WTC11 (cell line): ENCODE data around the gene HDAC1. TPM values are rescaled to one million over a fixed set of nuclear protein-coding genes. Genes with fewer than 3 reads are reported as not detected.
"Not testable (repeated sequence)": the region's sequence is repeated elsewhere in the genome, so short reads cannot be mapped to it uniquely, and the experiment has no call there.

Experiments used
- ATAC-seq: fragments of 200-7000 bp; cut with Tn5 transposase; 2 replicates; pipeline ENCODE4 v1.10.0; 2021; ENCODE audit warnings: mild to moderate bottlenecking, moderate library complexity
- CTCF ChIA-PET: fragments of 300-600 bp; sonication (Branson Sonifier 250); formaldehyde crosslinking; loops from one replicate; lab custom pipeline; 2021; ENCODE audit warnings: antibody characterized with exemption; lab: Charles Lee
- POLR2A ChIA-PET: fragments of 350-600 bp; sonication (Branson Sonifier 250); formaldehyde crosslinking; loops from one replicate; lab custom pipeline; 2021; ENCODE audit warnings: antibody characterized with exemption; lab: Charles Lee
- DNase-seq: peaks from one replicate; pipeline ENCODE4 v3.0.0; 2021; ENCODE audit warnings: low spot score
- H3K27ac Mint-ChIP-seq: 2 replicates; pipeline ENCODE4 v1.8.0; 2021; ENCODE audit warnings: mixed read lengths
- H3K27me3 Mint-ChIP-seq: 2 replicates; pipeline ENCODE4 v1.8.0; 2021; ENCODE audit warnings: low read depth, mild to moderate bottlenecking, moderate library complexity, mixed read lengths
- H3K36me3 Mint-ChIP-seq: 2 replicates; pipeline ENCODE4 v1.8.0; 2021; ENCODE audit warnings: mixed read lengths
- H3K4me1 Mint-ChIP-seq: 2 replicates; pipeline ENCODE4 v1.8.0; 2022; ENCODE audit warnings: mixed read lengths
- H3K4me3 Mint-ChIP-seq: 2 replicates; pipeline ENCODE4 v1.8.0; 2021; ENCODE audit warnings: mild to moderate bottlenecking, moderate library complexity, mixed read lengths
- H3K9me3 Mint-ChIP-seq: 2 replicates; pipeline ENCODE4 v1.8.0; 2021; ENCODE audit warnings: mixed read lengths
- EMX1 ChIP-seq: fragments of 250-450 bp; sonication (Bioruptor Pico); IDR thresholded peaks from 2 replicates; pipeline ENCODE4 v1.8.0; 2021; ENCODE audit warnings: mild to moderate bottlenecking
- FOXJ3 ChIP-seq: sonication (generic); formaldehyde crosslinking; IDR thresholded peaks from 2 replicates; pipeline ENCODE4 v1.9.0; 2021; ENCODE audit warnings: missing genetic modification reagents, mild to moderate bottlenecking, borderline replicate concordance
- GRHL2 ChIP-seq: fragments of 250-450 bp; sonication (Bioruptor Pico); IDR thresholded peaks from 2 replicates; pipeline ENCODE4 v1.8.0; 2022; ENCODE audit warnings: mild to moderate bottlenecking, moderate library complexity; ENCODE audit not compliant: insufficient replicate concordance, severe bottlenecking
- MXD4 ChIP-seq: fragments of 250-450 bp; sonication (Bioruptor Pico); IDR thresholded peaks from 2 replicates; pipeline ENCODE4 v1.8.0; 2021; ENCODE audit warnings: mild to moderate bottlenecking, moderate library complexity, borderline replicate concordance
- MYBL2 ChIP-seq: sonication (generic); formaldehyde crosslinking; IDR thresholded peaks from 2 replicates; pipeline ENCODE4 v1.8.1; 2023; ENCODE audit warnings: mild to moderate bottlenecking, moderate library complexity, missing genetic modification reagents
- NR1H2 ChIP-seq: sonication (generic); formaldehyde crosslinking; IDR thresholded peaks from 2 replicates; pipeline ENCODE4 v1.9.0; 2021; ENCODE audit warnings: mild to moderate bottlenecking, moderate library complexity, missing genetic modification reagents
- NR3C1 ChIP-seq: sonication (generic); formaldehyde crosslinking; conservative IDR thresholded peaks from 2 replicates; pipeline ENCODE4 v1.8.1; 2023; ENCODE audit warnings: low read depth, mild to moderate bottlenecking, missing genetic modification reagents
- PRRX2 ChIP-seq: fragments of 250-450 bp; sonication (Bioruptor Pico); IDR thresholded peaks from 2 replicates; pipeline ENCODE4 v1.8.0; 2021; ENCODE audit warnings: mild to moderate bottlenecking
- RORB ChIP-seq: fragments of 250-450 bp; sonication (Bioruptor Pico); IDR thresholded peaks from 2 replicates; pipeline ENCODE4 v1.9.0; 2021; ENCODE audit warnings: mild to moderate bottlenecking
- TEAD1 ChIP-seq: sonication (generic); formaldehyde crosslinking; IDR thresholded peaks from 2 replicates; pipeline ENCODE4 v1.8.0; 2022; ENCODE audit warnings: mild to moderate bottlenecking, missing genetic modification reagents
- ZBTB21 ChIP-seq: sonication (generic); formaldehyde crosslinking; IDR thresholded peaks from 2 replicates; pipeline ENCODE4 v1.8.1; 2023; ENCODE audit warnings: mild to moderate bottlenecking, missing genetic modification reagents, borderline replicate concordance
- ZNF219 ChIP-seq: sonication (generic); formaldehyde crosslinking; IDR thresholded peaks from 2 replicates; pipeline ENCODE4 v1.8.0; 2023; ENCODE audit warnings: missing genetic modification reagents, mild to moderate bottlenecking, borderline replicate concordance
- ZNF232 ChIP-seq: sonication (generic); formaldehyde crosslinking; IDR thresholded peaks from 2 replicates; pipeline ENCODE4 v1.8.0; 2022; ENCODE audit warnings: mild to moderate bottlenecking, missing genetic modification reagents
- ZNF423 ChIP-seq: fragments of 250-450 bp; sonication (Bioruptor Pico); IDR thresholded peaks from 2 replicates; pipeline ENCODE4 v2.1.2; 2022; ENCODE audit warnings: mild to moderate bottlenecking, moderate library complexity
- total RNA-seq: library from RNA; stranded (reverse); gene quantifications from 3 replicates; pipeline ENCODE4 v1.2.3, GENCODE V29; 2021
- TF ChIP-seq, protein P1 (sequence below): fragments of 250-450 bp; sonication (Bioruptor Pico); IDR thresholded peaks from 2 replicates; pipeline ENCODE4 v2.1.2; 2022; ENCODE audit warnings: mild to moderate bottlenecking, moderate library complexity
- TF ChIP-seq, protein P2 (sequence below): sonication (generic); formaldehyde crosslinking; conservative IDR thresholded peaks from 2 replicates; pipeline ENCODE4 v1.8.1; 2022; ENCODE audit warnings: mild to moderate bottlenecking, missing genetic modification reagents
- TF ChIP-seq, protein P3 (sequence below): sonication (generic); formaldehyde crosslinking; IDR thresholded peaks from 2 replicates; pipeline ENCODE4 v1.8.0; 2023; ENCODE audit warnings: missing genetic modification reagents, mild to moderate bottlenecking, borderline replicate concordance
- TF ChIP-seq, protein P4 (sequence below): sonication (generic); formaldehyde crosslinking; IDR thresholded peaks from 2 replicates; pipeline ENCODE4 v1.8.1; 2023; ENCODE audit warnings: mild to moderate bottlenecking, missing genetic modification reagents
- TF ChIP-seq, protein P5 (sequence below): fragments of 250-450 bp; sonication (Bioruptor Pico); IDR thresholded peaks from 2 replicates; pipeline ENCODE4 v1.9.0; 2021; ENCODE audit warnings: mild to moderate bottlenecking
- TF ChIP-seq, protein P6 (sequence below): sonication (generic); formaldehyde crosslinking; IDR thresholded peaks from 2 replicates; pipeline ENCODE4 v1.8.1; 2023; ENCODE audit warnings: mild to moderate bottlenecking, missing genetic modification reagents, moderate library complexity
- TF ChIP-seq, protein P7 (sequence below): sonication (generic); formaldehyde crosslinking; IDR thresholded peaks from 2 replicates; pipeline ENCODE4 v1.8.0; 2023; ENCODE audit warnings: missing genetic modification reagents

HDAC1 gene
- total RNA-seq, 1 experiment from 2014 or later, result 108 TPM

DNA sequence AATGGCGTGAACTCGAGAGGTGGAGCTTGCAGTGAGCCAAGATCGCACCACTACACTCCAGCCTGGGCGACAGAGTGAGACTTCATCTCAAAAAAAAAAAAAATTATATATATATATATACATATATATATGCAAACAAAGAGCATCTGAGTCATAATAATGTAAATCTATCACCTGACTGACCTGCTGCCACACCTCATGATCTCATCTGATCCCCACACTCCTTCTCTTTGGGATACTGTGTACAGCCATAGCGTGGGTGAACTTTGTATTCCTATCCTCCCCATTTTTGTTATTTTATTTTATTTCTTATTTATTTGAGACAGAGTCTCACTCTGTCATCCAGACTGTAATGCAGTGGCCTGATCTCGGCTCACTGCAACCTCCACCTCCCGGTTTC, 2.6 kb upstream of the HDAC1 start:
- no peak for ATAC-seq
- CTCF ChIA-PET, result interaction anchor here (1.3 kb wide), 1 partner anchor 41 kb away, joined by 3 read pairs; no protein-coding TSS in a partner anchor
- POLR2A ChIA-PET, result interaction anchor here (0.6 kb wide), 1 partner anchor 54 kb away, joined by 3 read pairs; no protein-coding TSS in a partner anchor

DNA sequence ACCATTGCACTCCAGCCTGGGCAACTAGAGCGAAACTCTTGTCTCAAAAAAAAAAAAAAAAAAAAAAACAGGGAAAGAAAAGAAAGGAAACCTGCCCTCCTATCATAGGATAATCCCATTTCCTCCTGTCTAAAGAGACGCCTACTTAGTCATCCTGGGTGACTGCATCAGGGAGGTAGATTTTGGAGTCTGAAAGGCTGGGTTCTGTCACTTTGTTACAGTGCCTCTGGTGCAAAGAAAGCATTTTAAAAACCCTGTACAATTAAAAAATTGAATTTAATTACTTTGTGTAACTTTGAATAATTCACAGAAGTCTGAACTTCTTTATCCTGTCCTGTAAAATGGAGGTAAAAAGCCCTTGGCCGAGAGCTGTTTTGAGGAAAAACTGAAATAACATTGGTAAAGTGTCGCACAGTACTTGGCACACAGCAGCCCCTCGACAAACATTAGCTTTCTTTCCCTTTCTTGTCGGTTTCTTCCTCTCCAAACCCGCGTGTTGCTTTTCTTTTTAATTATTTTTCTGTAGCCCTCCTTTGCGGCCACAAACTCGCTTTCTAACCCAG, 657 bp upstream of the HDAC1 start:
- DNase-seq (no peak), ATAC-seq (no peak)
- H3K4me1 Mint-ChIP-seq, result peaks cover 20% of the 10 kb centered on the region
- TF ChIP-seq RORB (CRISPR knock-in tag) (no peak), ZNF423 (CRISPR knock-in tag) (no peak), TEAD1 (CRISPR knock-in tag) (no peak), MXD4 (CRISPR knock-in tag) (no peak), GRHL2 (CRISPR knock-in tag) (no peak)
- TF ChIP-seq, protein P1, sequence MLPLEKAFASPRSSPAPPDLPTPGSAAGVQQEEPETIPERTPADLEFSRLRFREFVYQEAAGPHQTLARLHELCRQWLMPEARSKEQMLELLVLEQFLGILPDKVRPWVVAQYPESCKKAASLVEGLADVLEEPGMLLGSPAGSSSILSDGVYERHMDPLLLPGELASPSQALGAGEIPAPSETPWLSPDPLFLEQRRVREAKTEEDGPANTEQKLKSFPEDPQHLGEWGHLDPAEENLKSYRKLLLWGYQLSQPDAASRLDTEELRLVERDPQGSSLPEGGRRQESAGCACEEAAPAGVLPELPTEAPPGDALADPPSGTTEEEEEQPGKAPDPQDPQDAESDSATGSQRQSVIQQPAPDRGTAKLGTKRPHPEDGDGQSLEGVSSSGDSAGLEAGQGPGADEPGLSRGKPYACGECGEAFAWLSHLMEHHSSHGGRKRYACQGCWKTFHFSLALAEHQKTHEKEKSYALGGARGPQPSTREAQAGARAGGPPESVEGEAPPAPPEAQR (CRISPR knock-in tag), result no peak
- TF ChIP-seq, protein P2, sequence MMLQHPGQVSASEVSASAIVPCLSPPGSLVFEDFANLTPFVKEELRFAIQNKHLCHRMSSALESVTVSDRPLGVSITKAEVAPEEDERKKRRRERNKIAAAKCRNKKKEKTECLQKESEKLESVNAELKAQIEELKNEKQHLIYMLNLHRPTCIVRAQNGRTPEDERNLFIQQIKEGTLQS, result no peak
- TF ChIP-seq, protein P3, sequence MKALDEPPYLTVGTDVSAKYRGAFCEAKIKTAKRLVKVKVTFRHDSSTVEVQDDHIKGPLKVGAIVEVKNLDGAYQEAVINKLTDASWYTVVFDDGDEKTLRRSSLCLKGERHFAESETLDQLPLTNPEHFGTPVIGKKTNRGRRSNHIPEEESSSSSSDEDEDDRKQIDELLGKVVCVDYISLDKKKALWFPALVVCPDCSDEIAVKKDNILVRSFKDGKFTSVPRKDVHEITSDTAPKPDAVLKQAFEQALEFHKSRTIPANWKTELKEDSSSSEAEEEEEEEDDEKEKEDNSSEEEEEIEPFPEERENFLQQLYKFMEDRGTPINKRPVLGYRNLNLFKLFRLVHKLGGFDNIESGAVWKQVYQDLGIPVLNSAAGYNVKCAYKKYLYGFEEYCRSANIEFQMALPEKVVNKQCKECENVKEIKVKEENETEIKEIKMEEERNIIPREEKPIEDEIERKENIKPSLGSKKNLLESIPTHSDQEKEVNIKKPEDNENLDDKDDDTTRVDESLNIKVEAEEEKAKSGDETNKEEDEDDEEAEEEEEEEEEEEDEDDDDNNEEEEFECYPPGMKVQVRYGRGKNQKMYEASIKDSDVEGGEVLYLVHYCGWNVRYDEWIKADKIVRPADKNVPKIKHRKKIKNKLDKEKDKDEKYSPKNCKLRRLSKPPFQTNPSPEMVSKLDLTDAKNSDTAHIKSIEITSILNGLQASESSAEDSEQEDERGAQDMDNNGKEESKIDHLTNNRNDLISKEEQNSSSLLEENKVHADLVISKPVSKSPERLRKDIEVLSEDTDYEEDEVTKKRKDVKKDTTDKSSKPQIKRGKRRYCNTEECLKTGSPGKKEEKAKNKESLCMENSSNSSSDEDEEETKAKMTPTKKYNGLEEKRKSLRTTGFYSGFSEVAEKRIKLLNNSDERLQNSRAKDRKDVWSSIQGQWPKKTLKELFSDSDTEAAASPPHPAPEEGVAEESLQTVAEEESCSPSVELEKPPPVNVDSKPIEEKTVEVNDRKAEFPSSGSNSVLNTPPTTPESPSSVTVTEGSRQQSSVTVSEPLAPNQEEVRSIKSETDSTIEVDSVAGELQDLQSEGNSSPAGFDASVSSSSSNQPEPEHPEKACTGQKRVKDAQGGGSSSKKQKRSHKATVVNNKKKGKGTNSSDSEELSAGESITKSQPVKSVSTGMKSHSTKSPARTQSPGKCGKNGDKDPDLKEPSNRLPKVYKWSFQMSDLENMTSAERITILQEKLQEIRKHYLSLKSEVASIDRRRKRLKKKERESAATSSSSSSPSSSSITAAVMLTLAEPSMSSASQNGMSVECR (CRISPR knock-in tag), result no peak
- TF ChIP-seq, protein P4, sequence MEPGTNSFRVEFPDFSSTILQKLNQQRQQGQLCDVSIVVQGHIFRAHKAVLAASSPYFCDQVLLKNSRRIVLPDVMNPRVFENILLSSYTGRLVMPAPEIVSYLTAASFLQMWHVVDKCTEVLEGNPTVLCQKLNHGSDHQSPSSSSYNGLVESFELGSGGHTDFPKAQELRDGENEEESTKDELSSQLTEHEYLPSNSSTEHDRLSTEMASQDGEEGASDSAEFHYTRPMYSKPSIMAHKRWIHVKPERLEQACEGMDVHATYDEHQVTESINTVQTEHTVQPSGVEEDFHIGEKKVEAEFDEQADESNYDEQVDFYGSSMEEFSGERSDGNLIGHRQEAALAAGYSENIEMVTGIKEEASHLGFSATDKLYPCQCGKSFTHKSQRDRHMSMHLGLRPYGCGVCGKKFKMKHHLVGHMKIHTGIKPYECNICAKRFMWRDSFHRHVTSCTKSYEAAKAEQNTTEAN (CRISPR knock-in tag), result no peak
- TF ChIP-seq, protein P5, sequence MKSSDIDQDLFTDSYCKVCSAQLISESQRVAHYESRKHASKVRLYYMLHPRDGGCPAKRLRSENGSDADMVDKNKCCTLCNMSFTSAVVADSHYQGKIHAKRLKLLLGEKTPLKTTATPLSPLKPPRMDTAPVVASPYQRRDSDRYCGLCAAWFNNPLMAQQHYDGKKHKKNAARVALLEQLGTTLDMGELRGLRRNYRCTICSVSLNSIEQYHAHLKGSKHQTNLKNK (CRISPR knock-in tag), result no peak
- TF ChIP-seq, protein P6, sequence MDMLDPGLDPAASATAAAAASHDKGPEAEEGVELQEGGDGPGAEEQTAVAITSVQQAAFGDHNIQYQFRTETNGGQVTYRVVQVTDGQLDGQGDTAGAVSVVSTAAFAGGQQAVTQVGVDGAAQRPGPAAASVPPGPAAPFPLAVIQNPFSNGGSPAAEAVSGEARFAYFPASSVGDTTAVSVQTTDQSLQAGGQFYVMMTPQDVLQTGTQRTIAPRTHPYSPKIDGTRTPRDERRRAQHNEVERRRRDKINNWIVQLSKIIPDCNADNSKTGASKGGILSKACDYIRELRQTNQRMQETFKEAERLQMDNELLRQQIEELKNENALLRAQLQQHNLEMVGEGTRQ, result no peak
- H3K4me3 Mint-ChIP-seq, result peak overlapping the region; percentile 99
- POLR2A ChIA-PET, result interaction anchor here (0.6 to 2.6 kb wide), 6 partner anchors 17 to 64 kb away, joined by 3 to 8 read pairs (median 4); no protein-coding TSS in a partner anchor
- H3K9me3 Mint-ChIP-seq, result no peaks in the 10 kb centered on the region
- H3K36me3 Mint-ChIP-seq, result peaks cover 3% of the 10 kb centered on the region
- H3K27ac Mint-ChIP-seq, result peak overlapping the region; percentile 85; the same call in 1 of the 2 replicates
- H3K27me3 Mint-ChIP-seq, result no peaks in the 10 kb centered on the region
- CTCF ChIA-PET, result interaction anchor here (0.5 to 2.0 kb wide), 6 partner anchors 31 to 837 kb away, joined by 3 to 18 read pairs (median 4); no protein-coding TSS in a partner anchor

More for the DNA sequence above, 2.6 kb upstream of the HDAC1 start:
- TF ChIP-seq EMX1, result no peak
- TF ChIP-seq ZBTB21 (CRISPR knock-in tag), result no peak
- no peak for TF ChIP-seq NR3C1
- TF ChIP-seq FOXJ3 (CRISPR knock-in tag), result no peak
- TF ChIP-seq, protein P7, sequence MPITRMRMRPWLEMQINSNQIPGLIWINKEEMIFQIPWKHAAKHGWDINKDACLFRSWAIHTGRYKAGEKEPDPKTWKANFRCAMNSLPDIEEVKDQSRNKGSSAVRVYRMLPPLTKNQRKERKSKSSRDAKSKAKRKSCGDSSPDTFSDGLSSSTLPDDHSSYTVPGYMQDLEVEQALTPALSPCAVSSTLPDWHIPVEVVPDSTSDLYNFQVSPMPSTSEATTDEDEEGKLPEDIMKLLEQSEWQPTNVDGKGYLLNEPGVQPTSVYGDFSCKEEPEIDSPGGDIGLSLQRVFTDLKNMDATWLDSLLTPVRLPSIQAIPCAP (CRISPR knock-in tag), result no peak
- TF ChIP-seq MYBL2 (CRISPR knock-in tag), result no peak
- no peak for TF ChIP-seq NR1H2 (CRISPR knock-in tag)
- TF ChIP-seq ZNF219 (CRISPR knock-in tag), result no peak
- no peak for TF ChIP-seq ZNF232 (CRISPR knock-in tag)
- TF ChIP-seq PRRX2 (CRISPR knock-in tag), result no peak
- Mint-ChIP-seq H3K4me1 (peaks cover 14% of the 10 kb centered on the region), H3K27me3 (no peaks in the 10 kb centered on the region), H3K27ac (no peak overlapping the region), H3K9me3 (no peaks in the 10 kb centered on the region), H3K36me3 (peaks cover 16% of the 10 kb centered on the region), H3K4me3 (no peak overlapping the region)
- no peak for DNase-seq

DNA sequence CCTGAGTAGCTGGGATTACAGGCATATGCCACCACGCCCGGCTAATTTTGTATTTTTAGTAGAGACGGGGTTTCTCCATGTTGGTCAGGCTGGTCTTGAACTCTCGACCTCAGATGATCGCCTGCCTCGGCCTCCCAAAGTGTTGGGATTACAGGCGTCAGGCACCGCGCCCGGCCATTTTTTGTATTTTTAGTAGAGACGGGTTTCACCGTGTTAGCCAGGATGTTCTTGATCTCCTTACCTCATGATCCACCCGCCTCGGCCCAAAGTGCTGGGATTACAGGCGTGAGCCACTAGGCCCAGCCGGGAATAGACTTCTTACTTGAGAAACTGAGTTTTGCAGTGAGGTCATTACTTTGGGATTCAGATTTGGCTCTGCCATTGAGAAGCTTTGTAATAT, 6.3 kb downstream of the HDAC1 start:
- H3K27me3 Mint-ChIP-seq, H3K4me3 Mint-ChIP-seq, H3K9me3 Mint-ChIP-seq, POLR2A ChIA-PET, H3K27ac Mint-ChIP-seq, DNase-seq, ATAC-seq: not testable (repeated sequence)
- Mint-ChIP-seq H3K36me3 (peaks cover 23% of the 10 kb centered on the region), H3K4me1 (peaks cover 11% of the 10 kb centered on the region)
- CTCF ChIA-PET, result interaction anchor here (0.6 to 3.2 kb wide), 2 partner anchors 50 to 83 kb away, joined by 3 to 10 read pairs; no protein-coding TSS in a partner anchor
